ENCODE measurements around the gene STC2. TPM values are rescaled to one million over a fixed set of nuclear protein-coding genes. Genes with fewer than 3 reads are reported as not detected.
A peak's percentile ranks its signal among the peaks of the same experiment; 100 is the strongest.

STC2 gene
- total RNA-seq, 2 donors from 2014 or later, result 0.43 to 1.7 TPM

- no peak for ATAC-seq
- intact Hi-C loops (cut with DNase I, micrococcal nuclease), result no loop called here
Measured at GRCh38 chr5:173330338-173331206, 2.4 kb upstream of the STC2 start.

GRCh38 chr5:173329491-173330337, 1.5 kb upstream of the STC2 start:
- ATAC-seq (no peak), DNase-seq (no peak)
- intact Hi-C loops (cut with DNase I, micrococcal nuclease), result no loop called here

More at GRCh38 chr5:173330338-173331206, 2.4 kb upstream of the STC2 start:
- DNase-seq, result no peak

- ATAC-seq (no peak), DNase-seq (no peak)
- intact Hi-C loops (cut with DNase I, micrococcal nuclease), result no loop called here
Measured at GRCh38 chr5:173328844-173329490, 753 bp upstream of the STC2 start.

DNA sequence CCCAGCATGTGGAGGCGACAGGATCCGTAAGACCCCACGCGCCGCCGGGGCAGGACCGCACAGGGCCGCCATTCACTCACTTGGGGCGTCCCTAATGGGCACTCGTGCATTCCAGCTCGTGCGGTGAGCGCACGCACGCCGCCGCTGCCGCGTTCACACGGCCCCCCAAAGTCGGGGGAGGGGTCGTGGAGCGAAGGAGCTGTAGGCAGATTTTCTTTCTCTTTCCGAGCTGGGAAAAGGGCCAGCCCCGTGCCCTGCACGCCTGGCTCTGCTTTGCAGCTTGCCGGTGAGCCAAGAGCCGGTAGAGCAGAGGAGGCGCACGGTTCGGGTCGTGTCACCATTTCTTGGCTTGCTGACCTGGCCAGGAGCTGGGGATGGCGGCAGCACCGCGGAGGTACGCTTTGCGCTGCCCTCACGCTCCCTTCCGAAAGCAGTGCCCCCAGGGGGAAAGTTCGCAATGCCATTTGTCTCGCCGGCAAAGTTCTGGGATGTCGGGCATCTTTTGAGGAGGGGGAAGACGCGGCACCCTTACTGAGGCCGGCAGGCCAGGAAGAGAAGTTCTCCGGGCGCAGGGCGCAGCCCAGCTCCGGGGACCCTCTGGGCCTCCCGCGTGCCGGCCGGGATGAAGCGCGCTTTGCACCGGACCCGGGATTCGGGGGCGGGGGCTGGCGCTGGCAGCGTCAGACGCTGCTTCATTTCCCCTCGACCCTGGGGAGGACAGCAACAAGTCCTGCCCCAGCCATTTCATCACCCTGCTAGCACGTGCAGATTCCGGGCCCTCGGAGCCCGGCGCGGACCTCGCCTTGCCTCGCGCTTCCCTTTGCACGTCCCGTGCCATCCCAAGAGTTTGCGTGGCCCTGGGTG, 898 bp downstream of the STC2 start:
- intact Hi-C loops (cut with DNase I, micrococcal nuclease), result no loop called here
- ATAC-seq, result no peak
- DNase-seq, result no peak

- DNase-seq (no peak), ATAC-seq (no peak)
- intact Hi-C loops (cut with DNase I, micrococcal nuclease), result no loop called here
Measured at GRCh38 chr5:173326501-173326960, 1.7 kb downstream of the STC2 start.

- intact Hi-C loops (cut with DNase I, micrococcal nuclease), result no loop called here
Measured at GRCh38 chr5:173325091-173325698, 3.0 kb downstream of the STC2 start.

DNA sequence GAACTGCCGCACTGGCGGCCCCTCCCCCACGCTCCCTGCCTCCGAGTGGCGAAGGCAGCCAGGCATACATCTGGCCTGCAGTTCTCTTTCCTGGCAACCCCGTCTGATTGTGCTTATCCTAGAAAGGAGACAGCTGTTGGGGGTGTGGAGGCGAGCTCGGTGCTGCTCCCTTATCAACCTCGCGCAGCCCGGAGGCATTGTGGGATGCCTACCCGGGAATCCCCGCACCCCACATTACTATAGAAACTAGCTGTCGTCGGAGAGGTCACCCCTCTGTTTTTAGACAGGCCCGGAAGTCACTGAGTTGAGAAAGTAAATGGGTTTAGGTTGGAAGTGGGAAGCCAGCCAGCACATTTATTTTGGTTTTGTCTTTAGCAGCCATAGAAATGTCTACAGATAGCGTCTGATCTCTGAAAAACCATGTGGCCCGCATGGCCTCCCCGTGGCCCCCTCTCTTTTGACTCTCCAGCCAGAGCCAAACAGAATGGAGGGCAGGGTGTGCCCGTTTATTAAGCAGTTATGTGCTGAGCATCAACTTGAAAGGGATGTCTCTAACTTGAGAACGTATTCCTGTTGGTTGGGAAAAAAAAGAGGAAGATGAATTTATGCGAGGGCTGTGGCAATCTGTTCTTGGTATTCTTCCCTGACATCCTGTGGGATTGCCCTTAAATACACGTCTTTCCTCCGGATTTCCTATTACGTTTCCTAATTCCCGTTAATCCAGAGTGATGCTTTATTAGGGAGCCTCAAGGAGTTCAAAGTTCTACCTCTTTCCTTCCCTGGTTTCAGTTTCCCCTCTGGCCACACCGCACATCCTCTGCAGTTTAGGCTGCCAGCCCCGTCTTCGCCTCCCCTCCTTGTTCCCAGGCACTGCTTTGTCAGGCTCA, 3.9 kb downstream of the STC2 start:
- intact Hi-C loops (cut with DNase I, micrococcal nuclease), result no loop called here
- ATAC-seq (peak; percentile 91), DNase-seq (peak; percentile 88 to 93)

More at GRCh38 chr5:173325091-173325698, 3.0 kb downstream of the STC2 start:
- ATAC-seq (no peak), DNase-seq (no peak)

DNA sequence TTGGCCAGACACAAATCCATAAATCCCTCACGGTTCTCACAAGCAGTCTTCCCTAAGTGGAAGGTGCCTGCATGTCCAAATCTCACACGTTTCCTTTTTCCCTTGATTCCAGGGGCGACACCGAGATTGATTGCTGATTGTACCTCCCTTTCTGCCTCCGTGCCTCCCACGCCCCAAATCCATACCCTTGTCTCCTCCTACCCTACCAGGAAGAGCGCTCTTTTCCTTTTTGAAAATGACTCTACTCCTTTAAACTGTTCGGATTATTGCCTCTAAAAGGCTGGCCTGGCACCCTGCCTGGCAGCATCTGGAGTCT, 4.5 kb downstream of the STC2 start:
- ATAC-seq (no peak), DNase-seq (no peak)
- intact Hi-C loops (cut with DNase I, micrococcal nuclease), result no loop called here

DNA sequence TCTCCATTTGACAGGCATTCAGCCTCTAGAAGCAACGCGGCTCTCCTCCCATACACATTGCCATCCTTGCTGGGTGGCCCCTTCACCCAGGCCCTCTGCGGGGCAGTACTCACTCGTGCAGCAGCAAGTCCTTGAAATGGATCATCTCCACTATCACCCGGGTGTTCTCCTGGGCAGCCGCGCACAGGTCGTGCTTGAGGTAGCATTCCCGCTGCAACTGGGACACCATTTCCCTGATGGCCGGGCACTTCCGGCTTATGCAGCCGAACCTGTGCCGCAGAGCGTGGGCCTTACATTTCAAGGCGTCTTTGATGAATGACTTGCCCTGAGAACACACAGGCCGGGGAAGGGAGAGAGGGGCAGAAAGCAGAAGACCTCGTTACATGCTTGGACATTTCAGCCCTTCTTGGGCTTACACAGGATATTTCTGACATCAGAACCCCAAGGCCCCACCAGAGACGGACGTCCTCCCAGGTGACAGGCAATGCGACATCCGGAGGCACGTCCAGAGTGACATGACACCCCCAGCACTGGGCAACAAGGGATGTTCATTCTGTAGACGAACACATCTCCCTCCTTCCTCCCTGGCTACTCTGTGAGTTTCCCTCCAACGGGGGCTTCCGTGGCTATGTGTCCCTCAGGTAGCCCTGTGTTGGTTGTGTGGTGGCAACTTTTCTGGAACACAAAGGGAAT, 5.0 kb downstream of the STC2 start:
- intact Hi-C loops (cut with DNase I, micrococcal nuclease), result no loop called here
- no peak for ATAC-seq
- no peak for DNase-seq

DNA sequence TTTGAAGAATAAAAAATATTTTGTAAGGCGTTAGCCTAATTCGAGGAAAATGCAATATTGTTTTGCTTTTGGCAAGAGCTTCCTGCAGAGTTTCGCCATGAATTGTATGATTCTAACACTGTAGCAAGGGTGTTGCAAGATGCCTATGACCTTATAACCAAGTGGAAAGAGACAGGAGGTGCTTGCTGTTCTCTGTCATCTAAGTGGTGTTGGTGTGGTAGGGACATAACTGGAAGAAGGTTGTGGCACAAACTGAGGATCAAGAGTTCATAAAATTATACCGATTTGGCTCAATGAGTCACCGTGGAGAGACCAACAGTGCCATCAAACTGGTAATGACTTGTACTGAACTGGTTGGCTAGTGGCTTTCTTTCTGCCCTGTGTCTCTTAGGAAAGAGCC, 6.3 kb downstream of the STC2 start:
- DNase-seq, result no peak
- intact Hi-C loops (cut with DNase I, micrococcal nuclease), result no loop called here
- no peak for ATAC-seq

- ATAC-seq, result peak; percentile 30
- peak; percentile 36 to 46 for DNase-seq
- intact Hi-C loops (cut with DNase I, micrococcal nuclease), result no loop called here
Measured at GRCh38 chr5:173320259-173320658, 8.0 kb downstream of the STC2 start.

- ATAC-seq (no peak), DNase-seq (no peak)
- intact Hi-C loops (cut with DNase I, micrococcal nuclease), result no loop called here
Measured at GRCh38 chr5:173319646-173320045, 8.6 kb downstream of the STC2 start.

DNA sequence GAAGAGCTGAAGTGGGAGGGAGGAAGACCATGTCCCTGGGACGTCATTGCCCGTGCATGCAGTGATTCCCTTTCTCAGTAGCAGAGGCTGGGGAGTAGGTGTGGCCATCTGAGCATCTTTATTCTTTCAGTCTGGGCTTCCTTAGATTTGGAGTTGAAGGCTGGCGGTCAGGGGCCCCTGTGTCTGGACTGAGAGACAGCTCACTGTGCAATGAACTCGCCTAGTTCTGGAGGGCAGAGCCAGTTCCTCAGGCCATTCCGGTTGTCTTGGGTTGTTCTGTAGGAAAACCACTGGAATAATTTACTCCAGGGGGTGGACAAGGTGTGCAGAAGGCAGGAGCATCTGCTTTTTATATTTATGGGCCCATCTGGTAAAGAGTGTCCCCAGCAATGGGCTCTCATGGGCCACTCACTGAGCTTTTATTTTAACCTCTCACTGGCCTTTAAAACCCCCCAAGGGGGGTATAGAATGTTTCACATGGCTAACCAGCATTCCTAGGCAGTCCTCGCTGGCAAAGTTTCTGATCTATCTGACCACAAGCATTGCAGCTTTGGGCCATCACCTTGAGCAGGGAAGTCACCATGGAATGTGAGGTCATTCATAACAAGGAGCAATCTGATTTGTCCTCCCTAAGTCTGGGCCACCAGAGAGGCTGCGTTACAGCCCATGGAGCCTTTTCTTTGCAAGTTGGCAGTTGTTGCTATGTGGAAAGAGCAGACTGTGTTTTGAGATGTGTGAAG, 9.2 kb downstream of the STC2 start:
- DNase-seq, result no peak
- intact Hi-C loops (cut with DNase I, micrococcal nuclease), result no loop called here

GRCh38 chr5:173318330-173318729, 9.9 kb downstream of the STC2 start:
- no peak for DNase-seq
- intact Hi-C loops (cut with DNase I, micrococcal nuclease), result no loop called here
- no peak for ATAC-seq

More for the DNA sequence above, 9.2 kb downstream of the STC2 start:
- no peak for ATAC-seq

GRCh38 chr5:173317852-173318251, 10.4 kb downstream of the STC2 start:
- no peak for ATAC-seq
- intact Hi-C loops (cut with DNase I, micrococcal nuclease), result no loop called here
- DNase-seq, result no peak

- DNase-seq (no peak), ATAC-seq (no peak)
- intact Hi-C loops (cut with DNase I, micrococcal nuclease), result no loop called here
Measured at GRCh38 chr5:173317091-173317730, 11.0 kb downstream of the STC2 start.

All from left colon (tissue), 2 donors.